Kidney (tissue), 14 donors: ENCODE data around the gene UBD. TPM values are rescaled to one million over a fixed set of nuclear protein-coding genes. Genes with fewer than 3 reads are reported as not detected.

Source experiments
- DNase-seq, 5 donors: peaks; one replicate each; pipeline ENCODE4 v3.0.0-alpha.2; 2013 to 2020
- FAIRE-seq: peaks from 2 replicates; lab custom pipeline; 2012; peaks lifted over from hg19 to GRCh38; lab: Jason Lieb, UNC
- H3K27ac ChIP-seq, 2 donors: one replicate each; pipeline ENCODE4 v1.7.0; 2013; ENCODE audit warnings: low read depth in 2 of 2, low read length in 2 of 2, inconsistent platforms in 1 of 2
- H3K27me3 ChIP-seq: one replicate; pipeline ENCODE4 v1.7.1; 2013; ENCODE audit warnings: low read length, inconsistent platforms; ENCODE audit not compliant: control insufficient read depth, insufficient read depth
- H3K36me3 ChIP-seq, 3 donors: one replicate each; pipeline versions ENCODE4 v1.7.0 to v1.7.1; 2013; ENCODE audit warnings: low read length in 3 of 3, control low read depth in 1 of 3, inconsistent platforms in 1 of 3; ENCODE audit not compliant: insufficient read depth in 3 of 3, control insufficient read depth in 2 of 3
- H3K4me1 ChIP-seq, 3 donors: one replicate each; pipeline versions ENCODE4 v1.7.0 to v1.7.1; 2013; ENCODE audit warnings: low read length in 3 of 3, inconsistent platforms in 1 of 3, low read depth in 1 of 3; ENCODE audit not compliant: control insufficient read depth in 2 of 3, insufficient read depth in 2 of 3
- H3K4me3 ChIP-seq, 3 donors: one replicate each; pipeline versions ENCODE4 v1.7.0 to v1.8.1; 2013; ENCODE audit warnings: low read length in 3 of 3, control low read depth in 1 of 3, inconsistent platforms in 1 of 3
- H3K9ac ChIP-seq, 3 donors: one replicate each; pipeline versions ENCODE4 v1.7.0 to v1.7.1; 2013; ENCODE audit warnings: low read length in 3 of 3, control low read depth in 1 of 3, inconsistent platforms in 1 of 3
- H3K9me3 ChIP-seq, 3 donors: one replicate each; pipeline versions ENCODE4 v1.7.0 to v1.7.1; 2013; ENCODE audit warnings: low read length in 3 of 3, control low read depth in 1 of 3, inconsistent platforms in 1 of 3; ENCODE audit not compliant: control insufficient read depth in 2 of 3, insufficient read depth in 1 of 3
- intact Hi-C: fragments of 100-400 bp; cut with DNase I; formaldehyde crosslinking; loops from one replicate; pipeline ENCODE4 v1.11.1; 2022
- polyA plus RNA-seq: library from polyadenylated mRNA; stranded (reverse); fragments of 350-450 nt; fragmentation: Illumina TruSeq; extraction: RNeasy Lipid Tissue Mini Kit (QIAGEN cat#74804); gene quantifications from one replicate; pipeline ENCODE4 v1.2.3, GENCODE V29; 2014; ENCODE audit warnings: low read depth, low replicate concordance; ENCODE audit not compliant: insufficient read depth
- total RNA-seq: library from RNA; stranded (reverse); fragmentation: NEBNext Ultra II Directional; extraction: Animal tissue kit (Norgen Biotek cat#: 25700); gene quantifications from one replicate; pipeline ENCODE4 v1.2.1, GENCODE V29; 2021
- TF ChIP-seq, protein P1 (sequence below): IDR thresholded peaks from 3 replicates; pipeline ENCODE4 v1.5.1; 2012; ENCODE audit warnings: mild to moderate bottlenecking, moderate library complexity, borderline replicate concordance; ENCODE audit not compliant: insufficient read depth; ENCODE audit errors: extremely low read depth
- donor health status: control.
- donor health status: control.
- donor health status: control.
- donor health status: control.
- donor health status: control.
- donor health status: DM: yes; HTN: yes; CAD: no.
- donor health status: Normal renal cell carcinoma (clear cell type).

UBD gene
- total and polyA plus RNA-seq, 2 donors from 2014 or later: 16.9 to 33.5 TPM

DNA sequence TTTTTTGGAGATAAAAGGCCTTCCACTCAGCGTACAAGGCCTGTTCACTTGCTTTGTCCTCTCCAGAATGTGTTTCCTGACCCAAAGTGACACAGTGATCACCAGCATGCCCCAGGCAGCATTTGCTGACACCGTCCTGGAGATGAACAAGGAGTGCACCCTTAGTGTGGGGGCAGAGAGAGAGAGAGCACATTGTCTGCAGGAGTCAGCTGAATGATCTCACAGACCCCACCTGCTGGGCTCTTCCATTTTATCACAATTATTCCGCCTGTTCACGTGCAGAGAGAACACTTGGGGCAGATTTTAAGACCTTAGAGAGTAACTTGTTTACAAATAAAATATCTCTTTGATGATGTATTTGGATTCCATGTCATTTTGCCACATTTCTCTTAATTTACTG, 49.3 kb downstream of the UBD start:
- TF ChIP-seq, protein P1, sequence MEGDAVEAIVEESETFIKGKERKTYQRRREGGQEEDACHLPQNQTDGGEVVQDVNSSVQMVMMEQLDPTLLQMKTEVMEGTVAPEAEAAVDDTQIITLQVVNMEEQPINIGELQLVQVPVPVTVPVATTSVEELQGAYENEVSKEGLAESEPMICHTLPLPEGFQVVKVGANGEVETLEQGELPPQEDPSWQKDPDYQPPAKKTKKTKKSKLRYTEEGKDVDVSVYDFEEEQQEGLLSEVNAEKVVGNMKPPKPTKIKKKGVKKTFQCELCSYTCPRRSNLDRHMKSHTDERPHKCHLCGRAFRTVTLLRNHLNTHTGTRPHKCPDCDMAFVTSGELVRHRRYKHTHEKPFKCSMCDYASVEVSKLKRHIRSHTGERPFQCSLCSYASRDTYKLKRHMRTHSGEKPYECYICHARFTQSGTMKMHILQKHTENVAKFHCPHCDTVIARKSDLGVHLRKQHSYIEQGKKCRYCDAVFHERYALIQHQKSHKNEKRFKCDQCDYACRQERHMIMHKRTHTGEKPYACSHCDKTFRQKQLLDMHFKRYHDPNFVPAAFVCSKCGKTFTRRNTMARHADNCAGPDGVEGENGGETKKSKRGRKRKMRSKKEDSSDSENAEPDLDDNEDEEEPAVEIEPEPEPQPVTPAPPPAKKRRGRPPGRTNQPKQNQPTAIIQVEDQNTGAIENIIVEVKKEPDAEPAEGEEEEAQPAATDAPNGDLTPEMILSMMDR: no peak
- Histone ChIP-seq H3K9me3 (no peaks in the 10 kb centered on the region), H3K4me3 (no peak overlapping the region), H3K36me3 (no peaks in the 10 kb centered on the region), H3K9ac (no peak overlapping the region), H3K4me1 (no peaks in the 10 kb centered on the region), H3K27me3 (no peaks in the 10 kb centered on the region), H3K27ac (no peak overlapping the region)
- DNase-seq (peak in 1 of 5 donors; percentile 2), FAIRE-seq (no peak)
- intact Hi-C loops: no loop called here

DNA sequence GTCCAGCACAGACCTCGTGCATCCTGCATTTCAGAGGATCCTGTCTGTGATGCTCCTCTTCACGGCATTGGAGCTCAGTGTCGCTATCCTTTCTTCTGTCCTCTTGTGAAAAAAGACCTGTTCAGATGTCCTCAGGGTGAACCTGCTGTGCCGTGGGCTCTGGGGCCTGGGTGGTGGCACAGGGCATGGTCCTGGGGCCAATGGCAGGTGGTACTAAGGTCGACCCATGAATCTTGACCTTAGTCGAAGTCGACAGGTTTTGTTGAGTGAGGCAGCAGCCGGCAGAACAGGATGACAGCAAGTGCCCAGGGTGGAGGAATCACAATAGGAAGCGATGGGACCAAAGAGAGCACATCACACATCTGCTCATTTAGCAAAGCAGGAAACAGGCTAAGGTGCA, 49.8 kb downstream of the UBD start:
- Histone ChIP-seq H3K4me1 (no peaks in the 10 kb centered on the region), H3K4me3 (no peak overlapping the region), H3K36me3 (no peaks in the 10 kb centered on the region), H3K9ac (no peak overlapping the region), H3K27ac (no peak overlapping the region), H3K9me3 (no peaks in the 10 kb centered on the region), H3K27me3 (no peaks in the 10 kb centered on the region)
- TF ChIP-seq, protein P1: no peak
- intact Hi-C loops: no loop called here
- FAIRE-seq (no peak), DNase-seq (no peak)

DNA sequence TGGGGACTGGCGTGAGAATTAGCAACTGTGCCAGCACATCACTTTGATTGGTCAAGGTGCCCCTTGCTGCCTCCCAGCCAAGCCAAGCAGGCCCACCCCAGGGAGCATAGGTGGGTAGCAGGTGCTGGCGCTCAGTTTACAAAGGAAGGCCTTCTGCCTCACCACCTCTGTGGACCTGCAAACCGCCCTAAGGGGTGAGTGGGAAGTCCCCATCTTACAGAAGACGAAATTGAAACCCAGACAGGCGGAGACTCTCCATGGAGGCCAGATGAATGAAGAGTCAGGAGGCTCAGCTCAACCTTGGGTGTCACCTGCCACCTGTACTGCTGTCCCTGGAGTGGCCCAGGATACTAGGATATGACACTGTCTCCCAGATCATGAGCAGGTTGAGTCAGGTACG, 50.3 kb downstream of the UBD start:
- no peak overlapping the region for H3K4me3 ChIP-seq
- no peak overlapping the region for H3K9ac ChIP-seq
- H3K9me3 ChIP-seq: no peaks in the 10 kb centered on the region
- intact Hi-C loops: no loop called here
- TF ChIP-seq, protein P1: no peak
- no peak for FAIRE-seq
- no peaks in the 10 kb centered on the region for H3K27me3 ChIP-seq
- H3K4me1 ChIP-seq: no peaks in the 10 kb centered on the region
- DNase-seq: no peak
- no peaks in the 10 kb centered on the region for H3K36me3 ChIP-seq
- H3K27ac ChIP-seq: no peak overlapping the region

DNA sequence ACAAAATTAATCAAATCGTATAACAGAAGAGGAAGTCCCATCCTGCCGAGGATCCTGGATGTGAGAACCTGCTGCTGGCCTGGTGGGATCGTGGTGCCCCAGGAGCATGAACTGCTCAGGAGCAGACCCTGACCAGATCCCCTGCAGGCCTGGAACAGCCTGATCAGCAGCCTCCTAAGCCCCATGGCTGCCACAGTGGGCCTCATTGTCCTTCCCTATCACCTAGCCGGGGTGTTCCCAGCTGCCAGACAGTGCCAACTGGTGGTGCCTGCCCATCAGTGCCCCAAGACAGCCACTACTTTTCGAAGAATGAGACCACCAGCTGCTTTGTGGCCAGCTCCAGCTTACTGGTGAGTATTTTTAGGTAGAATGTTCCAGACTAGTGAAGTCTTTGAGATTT, 52.2 kb downstream of the UBD start:
- DNase-seq: no peak

More for the DNA sequence above, 52.2 kb downstream of the UBD start:
- H3K27me3 ChIP-seq: no peaks in the 10 kb centered on the region
- intact Hi-C loops: no loop called here
- FAIRE-seq: no peak
- H3K4me3 ChIP-seq: no peak overlapping the region
- H3K27ac ChIP-seq: no peak overlapping the region
- H3K9ac ChIP-seq: no peak overlapping the region
- no peaks in the 10 kb centered on the region for H3K4me1 ChIP-seq
- no peaks in the 10 kb centered on the region for H3K36me3 ChIP-seq
- TF ChIP-seq, protein P1: no peak
- no peaks in the 10 kb centered on the region for H3K9me3 ChIP-seq
